Liver (tissue), 9 donors: ENCODE results near the gene GTF2F2. TPM values are rescaled to one million over a fixed set of nuclear protein-coding genes. Genes with fewer than 3 reads are reported as not detected.

ENCODE experiments used
- DNase-seq: peaks from one replicate; pipeline ENCODE4 v3.0.0-alpha.2; 2017; ENCODE audit warnings: low spot score
- H3K27ac ChIP-seq, 2 donors: one replicate each; pipeline ENCODE4 v1.7.0; 2013; ENCODE audit warnings: inconsistent platforms in 2 of 2, low read length in 2 of 2, control low read depth in 1 of 2, low read depth in 1 of 2, mild to moderate bottlenecking in 1 of 2
- H3K27me3 ChIP-seq, 4 donors: one replicate each; pipeline versions ENCODE4 v1.6.1 to v1.7.0; 2013; ENCODE audit warnings: low read length in 3 of 4, inconsistent platforms in 1 of 4, mild to moderate bottlenecking in 1 of 4, moderate library complexity in 1 of 4; ENCODE audit not compliant: control insufficient read depth in 4 of 4, insufficient read depth in 4 of 4
- H3K36me3 ChIP-seq, 4 donors: one replicate each; pipeline versions ENCODE4 v1.6.1 to v1.7.0; 2013; ENCODE audit warnings: low read length in 3 of 4, mild to moderate bottlenecking in 3 of 4, low read depth in 1 of 4, moderate library complexity in 1 of 4; ENCODE audit not compliant: control insufficient read depth in 4 of 4, insufficient read depth in 3 of 4
- H3K4me1 ChIP-seq, 4 donors: one replicate each; pipeline versions ENCODE4 v1.6.1 to v1.7.0; 2013; ENCODE audit warnings: low read length in 3 of 4, mild to moderate bottlenecking in 3 of 4, moderate library complexity in 1 of 4; ENCODE audit not compliant: control insufficient read depth in 4 of 4, insufficient read depth in 4 of 4
- H3K4me3 ChIP-seq, 3 donors: one replicate each; pipeline versions ENCODE4 v1.6.1 to v1.7.0; 2013; ENCODE audit warnings: low read length in 3 of 3, control low read depth in 1 of 3, low read depth in 1 of 3, mild to moderate bottlenecking in 1 of 3
- H3K9ac ChIP-seq, 2 donors: one replicate each; pipeline ENCODE4 v1.7.0; 2013; ENCODE audit warnings: low read length in 2 of 2, mild to moderate bottlenecking in 2 of 2, moderate library complexity in 2 of 2, control low read depth in 1 of 2, low read depth in 1 of 2
- H3K9me3 ChIP-seq, 4 donors: one replicate each; pipeline versions ENCODE4 v1.6.1 to v1.7.0; 2013; ENCODE audit warnings: low read length in 3 of 4; ENCODE audit not compliant: control insufficient read depth in 4 of 4
- ATF3 ChIP-seq: IDR thresholded peaks from 2 replicates; pipeline ENCODE4 v1.6.1; 2016; ENCODE audit warnings: antibody characterized with exemption
- CTCF ChIP-seq: fragments of 150-350 bp; IDR thresholded peaks from 2 replicates; pipeline ENCODE4 v1.5.1; 2017; ENCODE audit warnings: improper control_type of control experiment, low read depth, low read length; ENCODE audit not compliant: missing input control
- EGR1 ChIP-seq, 2 donors: IDR thresholded peaks; 2 replicates each; pipeline ENCODE4 v1.6.1; 2016 to 2018; ENCODE audit warnings: antibody characterized with exemption in 2 of 2, low read depth in 2 of 2
- FOXA1 ChIP-seq: IDR thresholded peaks from 2 replicates; pipeline ENCODE4 v1.6.1; 2016; ENCODE audit warnings: antibody characterized with exemption
- FOXA2 ChIP-seq: IDR thresholded peaks from 2 replicates; pipeline ENCODE4 v1.6.1; 2016; ENCODE audit warnings: antibody characterized with exemption
- GABPA ChIP-seq, 2 donors: IDR thresholded peaks in 1 of 2; conservative IDR thresholded peaks in 1 of 2; 2 replicates each; pipeline ENCODE4 v1.6.1; 2016; ENCODE audit warnings: antibody characterized with exemption in 2 of 2, mild to moderate bottlenecking in 1 of 2, moderate library complexity in 1 of 2
- HNF4A ChIP-seq, 2 donors: conservative IDR thresholded peaks; 2 replicates each; pipeline ENCODE4 v1.6.1; 2016; ENCODE audit warnings: antibody characterized with exemption in 2 of 2, mild to moderate bottlenecking in 2 of 2
- HNF4G ChIP-seq: IDR thresholded peaks from 2 replicates; pipeline ENCODE4 v1.6.1; 2016; ENCODE audit warnings: antibody characterized with exemption
- JUND ChIP-seq, 2 donors: IDR thresholded peaks; 2 replicates each; pipeline ENCODE4 v1.6.1; 2016; ENCODE audit warnings: antibody characterized with exemption in 2 of 2
- MAX ChIP-seq: IDR thresholded peaks from 2 replicates; pipeline ENCODE4 v1.6.1; 2016; ENCODE audit warnings: antibody characterized with exemption
- NR2F2 ChIP-seq: IDR thresholded peaks from 2 replicates; pipeline ENCODE4 v1.6.1; 2016; ENCODE audit warnings: antibody characterized with exemption
- RAD21 ChIP-seq, 2 donors: IDR thresholded peaks; 2 replicates each; pipeline ENCODE4 v1.6.1; 2016; ENCODE audit warnings: antibody characterized with exemption in 2 of 2, mild to moderate bottlenecking in 2 of 2
- REST ChIP-seq: IDR thresholded peaks from 2 replicates; pipeline ENCODE4 v1.6.1; 2016; ENCODE audit warnings: antibody characterized with exemption, mild to moderate bottlenecking
- RXRA ChIP-seq, 2 donors: IDR thresholded peaks; 2 replicates each; pipeline ENCODE4 v1.6.1; 2017 to 2018; ENCODE audit warnings: antibody characterized with exemption in 2 of 2, mild to moderate bottlenecking in 1 of 2
- SP1 ChIP-seq: IDR thresholded peaks from 2 replicates; pipeline ENCODE4 v1.6.1; 2018; ENCODE audit warnings: antibody characterized with exemption, mild to moderate bottlenecking
- TAF1 ChIP-seq: conservative IDR thresholded peaks from 2 replicates; pipeline ENCODE4 v1.6.1; 2016; ENCODE audit warnings: antibody characterized with exemption, mild to moderate bottlenecking
- YY1 ChIP-seq: IDR thresholded peaks from 2 replicates; pipeline ENCODE4 v1.6.1; 2016; ENCODE audit warnings: antibody characterized with exemption, mild to moderate bottlenecking
- ZBTB33 ChIP-seq: IDR thresholded peaks from 2 replicates; pipeline ENCODE4 v1.6.1; 2016; ENCODE audit warnings: antibody characterized with exemption
- WGBS: extraction: QIAGEN DNeasy Blood & Tissue Kit; methylation state at CpG from one replicate; pipeline ENCODE4 v1.1.7; 2013; 5-methylcytosine and 5-hydroxymethylcytosine counted together
- polyA plus RNA-seq, 2 donors: library from polyadenylated mRNA; stranded (reverse) in 1 of 2; unstranded in 1 of 2; fragments of 200-250 nt in 1 of 2; fragments of >200 nt in 1 of 2; fragmentation: Nextera tagmentation in 1 of 2; extraction: Ambion mirVana in 1 of 2; gene quantifications; one replicate each; pipeline versions ENCODE4 v1.2.1 to v1.2.3, GENCODE V29; 2013 to 2015
- total RNA-seq, 2 donors: library from RNA; depleted of rRNA; stranded (reverse); fragments of >200 nt; gene quantifications; one replicate each; pipeline ENCODE4 v1.2.3, GENCODE V29; 2014
- donor health status: healthy.
- donor health status: healthy.
- donor health status: healthy.
- donor health status: healthy.
- donor health status: healthy.

The GTF2F2 gene
- total and polyA plus RNA-seq, 4 donors: 6.0 to 8.5 (median 7.3) TPM

- TF ChIP-seq SP1 (no peak), RXRA (IDR thresholded peaks at IDR 0.05) (peak in 1 of 2 donors; percentile 10)
- DNase-seq: no peak
- no peak overlapping the region for H3K4me3 ChIP-seq
- H3K27me3 ChIP-seq: no peaks in the 10 kb centered on the region
- no peaks in the 10 kb centered on the region for H3K4me1 ChIP-seq
- WGBS: 63% methylated on average over 3 of the region's 3 CpGs
- peaks cover 0 to 2% (median 0%) of the 10 kb centered on the region in 4 donors for H3K36me3 ChIP-seq
- no peaks in the 10 kb centered on the region for H3K9me3 ChIP-seq
- no peak overlapping the region for H3K27ac ChIP-seq
- no peak overlapping the region for H3K9ac ChIP-seq
Measured at GRCh38 chr13:45282994-45283393, 162.7 kb downstream of the GTF2F2 start.

- no peaks in the 10 kb centered on the region for H3K27me3 ChIP-seq
- no peak for DNase-seq
- H3K4me3 ChIP-seq: no peak overlapping the region
- H3K27ac ChIP-seq: no peak overlapping the region
- H3K36me3 ChIP-seq: peaks cover 0 to 2% (median 0%) of the 10 kb centered on the region in 4 donors
- TF ChIP-seq REST: no peak
- TF ChIP-seq SP1: no peak
- TF ChIP-seq CTCF: no peak
- no peak for TF ChIP-seq JUND (IDR thresholded peaks at IDR 0.05)
- no peak for TF ChIP-seq TAF1
- TF ChIP-seq HNF4A (conservative IDR thresholded peaks at IDR 0.05): no peak
- no peak for TF ChIP-seq ATF3
- no peak for TF ChIP-seq RAD21 (IDR thresholded peaks at IDR 0.05)
- no peak for TF ChIP-seq FOXA2
- no peak for TF ChIP-seq RXRA (IDR thresholded peaks at IDR 0.05)
- TF ChIP-seq NR2F2: no peak
- no peak for TF ChIP-seq YY1
- TF ChIP-seq FOXA1: no peak
- TF ChIP-seq HNF4G: no peak
- no peak for TF ChIP-seq EGR1 (IDR thresholded peaks at IDR 0.05; ENCODE audit: low read depth in 2 of 2)
- TF ChIP-seq MAX: no peak
- no peak for TF ChIP-seq GABPA (IDR thresholded peaks at IDR 0.05 in 1 of 2, conservative IDR thresholded peaks at IDR 0.05 in 1 of 2)
- no peak for TF ChIP-seq ZBTB33
- no peaks in the 10 kb centered on the region for H3K9me3 ChIP-seq
- H3K4me1 ChIP-seq: no peaks in the 10 kb centered on the region
- no peak overlapping the region for H3K9ac ChIP-seq
- 97% methylated on average over 3 of the region's 3 CpGs for WGBS
Measured at GRCh38 chr13:45289936-45290563, 169.7 kb downstream of the GTF2F2 start.
